ENCODE data around the gene ARID1A.

DNA sequence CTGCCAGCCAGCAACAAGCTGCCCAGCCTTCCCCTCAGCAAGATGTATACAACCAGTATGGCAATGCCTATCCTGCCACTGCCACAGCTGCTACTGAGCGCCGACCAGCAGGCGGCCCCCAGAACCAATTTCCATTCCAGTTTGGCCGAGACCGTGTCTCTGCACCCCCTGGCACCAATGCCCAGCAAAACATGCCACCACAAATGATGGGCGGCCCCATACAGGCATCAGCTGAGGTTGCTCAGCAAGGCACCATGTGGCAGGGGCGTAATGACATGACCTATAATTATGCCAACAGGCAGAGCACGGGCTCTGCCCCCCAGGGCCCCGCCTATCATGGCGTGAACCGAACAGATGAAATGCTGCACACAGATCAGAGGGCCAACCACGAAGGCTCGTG, 78.6 kb downstream of the ARID1A start:
- TF ChIP-seq, protein P1, sequence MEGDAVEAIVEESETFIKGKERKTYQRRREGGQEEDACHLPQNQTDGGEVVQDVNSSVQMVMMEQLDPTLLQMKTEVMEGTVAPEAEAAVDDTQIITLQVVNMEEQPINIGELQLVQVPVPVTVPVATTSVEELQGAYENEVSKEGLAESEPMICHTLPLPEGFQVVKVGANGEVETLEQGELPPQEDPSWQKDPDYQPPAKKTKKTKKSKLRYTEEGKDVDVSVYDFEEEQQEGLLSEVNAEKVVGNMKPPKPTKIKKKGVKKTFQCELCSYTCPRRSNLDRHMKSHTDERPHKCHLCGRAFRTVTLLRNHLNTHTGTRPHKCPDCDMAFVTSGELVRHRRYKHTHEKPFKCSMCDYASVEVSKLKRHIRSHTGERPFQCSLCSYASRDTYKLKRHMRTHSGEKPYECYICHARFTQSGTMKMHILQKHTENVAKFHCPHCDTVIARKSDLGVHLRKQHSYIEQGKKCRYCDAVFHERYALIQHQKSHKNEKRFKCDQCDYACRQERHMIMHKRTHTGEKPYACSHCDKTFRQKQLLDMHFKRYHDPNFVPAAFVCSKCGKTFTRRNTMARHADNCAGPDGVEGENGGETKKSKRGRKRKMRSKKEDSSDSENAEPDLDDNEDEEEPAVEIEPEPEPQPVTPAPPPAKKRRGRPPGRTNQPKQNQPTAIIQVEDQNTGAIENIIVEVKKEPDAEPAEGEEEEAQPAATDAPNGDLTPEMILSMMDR (conservative IDR thresholded peaks at IDR 0.05; ENCODE audit: low read depth in 2 of 2) = no peak
- TF ChIP-seq EZH2phosphoT487 (IDR thresholded peaks at IDR 0.05; ENCODE audit: unreplicated experiment) (no peak), NANOG (IDR thresholded peaks at IDR 0.05; ENCODE audit: borderline replicate concordance) (no peak), EZH2 (IDR thresholded peaks at IDR 0.05; ENCODE audit: low read depth, unreplicated experiment) (no peak), JUNB (IDR thresholded peaks at IDR 0.05; ENCODE audit: unreplicated experiment) (no peak)
- TF ChIP-seq, protein P2, sequence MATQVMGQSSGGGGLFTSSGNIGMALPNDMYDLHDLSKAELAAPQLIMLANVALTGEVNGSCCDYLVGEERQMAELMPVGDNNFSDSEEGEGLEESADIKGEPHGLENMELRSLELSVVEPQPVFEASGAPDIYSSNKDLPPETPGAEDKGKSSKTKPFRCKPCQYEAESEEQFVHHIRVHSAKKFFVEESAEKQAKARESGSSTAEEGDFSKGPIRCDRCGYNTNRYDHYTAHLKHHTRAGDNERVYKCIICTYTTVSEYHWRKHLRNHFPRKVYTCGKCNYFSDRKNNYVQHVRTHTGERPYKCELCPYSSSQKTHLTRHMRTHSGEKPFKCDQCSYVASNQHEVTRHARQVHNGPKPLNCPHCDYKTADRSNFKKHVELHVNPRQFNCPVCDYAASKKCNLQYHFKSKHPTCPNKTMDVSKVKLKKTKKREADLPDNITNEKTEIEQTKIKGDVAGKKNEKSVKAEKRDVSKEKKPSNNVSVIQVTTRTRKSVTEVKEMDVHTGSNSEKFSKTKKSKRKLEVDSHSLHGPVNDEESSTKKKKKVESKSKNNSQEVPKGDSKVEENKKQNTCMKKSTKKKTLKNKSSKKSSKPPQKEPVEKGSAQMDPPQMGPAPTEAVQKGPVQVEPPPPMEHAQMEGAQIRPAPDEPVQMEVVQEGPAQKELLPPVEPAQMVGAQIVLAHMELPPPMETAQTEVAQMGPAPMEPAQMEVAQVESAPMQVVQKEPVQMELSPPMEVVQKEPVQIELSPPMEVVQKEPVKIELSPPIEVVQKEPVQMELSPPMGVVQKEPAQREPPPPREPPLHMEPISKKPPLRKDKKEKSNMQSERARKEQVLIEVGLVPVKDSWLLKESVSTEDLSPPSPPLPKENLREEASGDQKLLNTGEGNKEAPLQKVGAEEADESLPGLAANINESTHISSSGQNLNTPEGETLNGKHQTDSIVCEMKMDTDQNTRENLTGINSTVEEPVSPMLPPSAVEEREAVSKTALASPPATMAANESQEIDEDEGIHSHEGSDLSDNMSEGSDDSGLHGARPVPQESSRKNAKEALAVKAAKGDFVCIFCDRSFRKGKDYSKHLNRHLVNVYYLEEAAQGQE (IDR thresholded peaks at IDR 0.05; ENCODE audit: unreplicated experiment) = no peak

Data from GM23338 (cell line).